Stimulated activated naive CD8-positive, alpha-beta T cell treated with anti-CD3 and anti-CD28 coated beads, Interleukin-15, Interleukin-2, amounts not matched to agents 100 ng/mL and 50 ng/mL, for 24 hours (primary cell): ENCODE results near the gene RSU1.

ENCODE experiments used
- H3K27ac Mint-ChIP-seq: one replicate; pipeline ENCODE4 v1.8.0; 2021; ENCODE audit warnings: mild to moderate bottlenecking, mixed read lengths
- H3K27me3 Mint-ChIP-seq: one replicate; pipeline ENCODE4 v1.8.0; 2021; ENCODE audit warnings: mixed read lengths
- H3K36me3 Mint-ChIP-seq: one replicate; pipeline ENCODE4 v1.8.0; 2021; ENCODE audit warnings: low read depth, mixed read lengths
- H3K4me1 Mint-ChIP-seq: one replicate; pipeline ENCODE4 v1.8.0; 2021; ENCODE audit warnings: low read depth, mixed read lengths
- H3K4me3 Mint-ChIP-seq: one replicate; pipeline ENCODE4 v1.8.0; 2021; ENCODE audit warnings: mild to moderate bottlenecking, mixed read lengths
- H3K9me3 Mint-ChIP-seq: one replicate; pipeline ENCODE4 v1.8.0; 2021; ENCODE audit warnings: mixed read lengths

RSU1 gene

GRCh38 chr10:16817125-16818019 is at the start of gene RSU1:
Gene RSU1 (minus strand): TSS chr10:16817424. CDS start chr10:16817081, 343 bp downstream.
- Mint-ChIP-seq H3K27ac (peak within 1 kb of the TSS; percentile 93), H3K4me1 (peaks cover 38% of the 10 kb centered on the region), H3K36me3 (peaks cover 23% of the 10 kb centered on the region), H3K4me3 (peak within 1 kb of the TSS; percentile 95), H3K9me3 (peaks cover 13% of the 10 kb centered on the region), H3K27me3 (no peaks in the 10 kb centered on the region)

- no peaks in the 10 kb centered on the region for H3K9me3 Mint-ChIP-seq
- no peak overlapping the region for H3K4me3 Mint-ChIP-seq
- H3K27me3 Mint-ChIP-seq = no peaks in the 10 kb centered on the region
- peaks cover 4% of the 10 kb centered on the region for H3K36me3 Mint-ChIP-seq
- H3K4me1 Mint-ChIP-seq = no peaks in the 10 kb centered on the region
- H3K27ac Mint-ChIP-seq = no peak overlapping the region
Measured at GRCh38 chr10:16866541-16867275, 49.5 kb upstream of the RSU1 start.

GRCh38 chr10:16865766-16866165 is 48.5 kb upstream of the RSU1 start:
- H3K4me1 Mint-ChIP-seq = no peaks in the 10 kb centered on the region
- no peaks in the 10 kb centered on the region for H3K27me3 Mint-ChIP-seq
- H3K9me3 Mint-ChIP-seq = no peaks in the 10 kb centered on the region
- no peak overlapping the region for H3K27ac Mint-ChIP-seq
- H3K36me3 Mint-ChIP-seq = peaks cover 7% of the 10 kb centered on the region
- H3K4me3 Mint-ChIP-seq = no peak overlapping the region

GRCh38 chr10:16863766-16864165 is 46.5 kb upstream of the RSU1 start:
- Mint-ChIP-seq H3K27me3 (no peaks in the 10 kb centered on the region), H3K4me1 (no peaks in the 10 kb centered on the region), H3K27ac (no peak overlapping the region), H3K9me3 (no peaks in the 10 kb centered on the region), H3K4me3 (no peak overlapping the region), H3K36me3 (peaks cover 7% of the 10 kb centered on the region)

GRCh38 chr10:16857419-16857818 is 40.2 kb upstream of the RSU1 start:
- no peaks in the 10 kb centered on the region for H3K27me3 Mint-ChIP-seq
- no peaks in the 10 kb centered on the region for H3K9me3 Mint-ChIP-seq
- H3K27ac Mint-ChIP-seq = no peak overlapping the region
- no peak overlapping the region for H3K4me3 Mint-ChIP-seq
- no peaks in the 10 kb centered on the region for H3K4me1 Mint-ChIP-seq
- H3K36me3 Mint-ChIP-seq = peaks cover 3% of the 10 kb centered on the region

GRCh38 chr10:16856567-16856966 is 39.3 kb upstream of the RSU1 start:
- no peak overlapping the region for H3K4me3 Mint-ChIP-seq
- peaks cover 3% of the 10 kb centered on the region for H3K36me3 Mint-ChIP-seq
- no peak overlapping the region for H3K27ac Mint-ChIP-seq
- H3K27me3 Mint-ChIP-seq = no peaks in the 10 kb centered on the region
- no peaks in the 10 kb centered on the region for H3K4me1 Mint-ChIP-seq
- H3K9me3 Mint-ChIP-seq = no peaks in the 10 kb centered on the region

GRCh38 chr10:16856092-16856491 is 38.9 kb upstream of the RSU1 start:
- Mint-ChIP-seq H3K27me3 (no peaks in the 10 kb centered on the region), H3K4me1 (no peaks in the 10 kb centered on the region), H3K36me3 (no peaks in the 10 kb centered on the region), H3K9me3 (no peaks in the 10 kb centered on the region), H3K4me3 (no peak overlapping the region), H3K27ac (no peak overlapping the region)

- Mint-ChIP-seq H3K4me3 (no peak overlapping the region), H3K9me3 (no peaks in the 10 kb centered on the region), H3K36me3 (no peaks in the 10 kb centered on the region), H3K27me3 (no peaks in the 10 kb centered on the region), H3K4me1 (no peaks in the 10 kb centered on the region), H3K27ac (no peak overlapping the region)
Measured at GRCh38 chr10:16854623-16855022, 37.4 kb upstream of the RSU1 start.

- Mint-ChIP-seq H3K36me3 (no peaks in the 10 kb centered on the region), H3K9me3 (no peaks in the 10 kb centered on the region), H3K4me1 (no peaks in the 10 kb centered on the region), H3K27ac (no peak overlapping the region), H3K27me3 (no peaks in the 10 kb centered on the region), H3K4me3 (no peak overlapping the region)
Measured at GRCh38 chr10:16853809-16854208, 36.6 kb upstream of the RSU1 start.

- no peak overlapping the region for H3K27ac Mint-ChIP-seq
- H3K36me3 Mint-ChIP-seq = no peaks in the 10 kb centered on the region
- no peaks in the 10 kb centered on the region for H3K27me3 Mint-ChIP-seq
- H3K9me3 Mint-ChIP-seq = no peaks in the 10 kb centered on the region
- H3K4me1 Mint-ChIP-seq = no peaks in the 10 kb centered on the region
- H3K4me3 Mint-ChIP-seq = no peak overlapping the region
Measured at GRCh38 chr10:16853201-16853600, 36.0 kb upstream of the RSU1 start.

GRCh38 chr10:16852624-16853023 is 35.4 kb upstream of the RSU1 start:
- Mint-ChIP-seq H3K27ac (no peak overlapping the region), H3K27me3 (no peaks in the 10 kb centered on the region), H3K4me1 (no peaks in the 10 kb centered on the region), H3K36me3 (no peaks in the 10 kb centered on the region), H3K4me3 (no peak overlapping the region), H3K9me3 (no peaks in the 10 kb centered on the region)

GRCh38 chr10:16848562-16849154 is 31.4 kb upstream of the RSU1 start:
- Mint-ChIP-seq H3K36me3 (no peaks in the 10 kb centered on the region), H3K4me1 (no peaks in the 10 kb centered on the region), H3K27ac (no peak overlapping the region), H3K27me3 (no peaks in the 10 kb centered on the region), H3K9me3 (no peaks in the 10 kb centered on the region), H3K4me3 (no peak overlapping the region)

GRCh38 chr10:16847644-16848043 is 30.4 kb upstream of the RSU1 start:
- Mint-ChIP-seq H3K4me1 (no peaks in the 10 kb centered on the region), H3K36me3 (no peaks in the 10 kb centered on the region), H3K27ac (no peak overlapping the region), H3K4me3 (no peak overlapping the region), H3K9me3 (no peaks in the 10 kb centered on the region), H3K27me3 (no peaks in the 10 kb centered on the region)

- no peaks in the 10 kb centered on the region for H3K27me3 Mint-ChIP-seq
- H3K27ac Mint-ChIP-seq = no peak overlapping the region
- no peak overlapping the region for H3K4me3 Mint-ChIP-seq
- no peaks in the 10 kb centered on the region for H3K4me1 Mint-ChIP-seq
- H3K9me3 Mint-ChIP-seq = no peaks in the 10 kb centered on the region
- H3K36me3 Mint-ChIP-seq = no peaks in the 10 kb centered on the region
Measured at GRCh38 chr10:16845248-16845647, 28.0 kb upstream of the RSU1 start.

GRCh38 chr10:16843252-16843870 is 26.1 kb upstream of the RSU1 start:
- no peaks in the 10 kb centered on the region for H3K36me3 Mint-ChIP-seq
- H3K9me3 Mint-ChIP-seq = no peaks in the 10 kb centered on the region
- no peak overlapping the region for H3K4me3 Mint-ChIP-seq
- H3K4me1 Mint-ChIP-seq = no peaks in the 10 kb centered on the region
- H3K27me3 Mint-ChIP-seq = no peaks in the 10 kb centered on the region
- H3K27ac Mint-ChIP-seq = no peak overlapping the region
